Hematopoietic multipotent progenitor cell treated with erythropoietin and hydrocortisone succinate and interleukin-3 and kit ligand, for 8 days (in vitro differentiated cells): ENCODE data around the gene MTMR12.

Experiments used
- DNase-seq: peaks from one replicate; pipeline ENCODE4 v3.0.0-alpha.2; 2015

Gene MTMR12

GRCh38 chr5:32272746-32273145 lies 40.0 kb downstream of the MTMR12 start:
- DNase-seq: no peak

- no peak for DNase-seq
Observed at GRCh38 chr5:32270946-32271345, 41.8 kb downstream of the MTMR12 start.

GRCh38 chr5:32270178-32270577 lies 42.6 kb downstream of the MTMR12 start:
- DNase-seq: no peak

- peak; percentile 38 for DNase-seq
Observed at GRCh38 chr5:32265902-32266301, 46.8 kb downstream of the MTMR12 start.

GRCh38 chr5:32264957-32265572 lies 47.7 kb downstream of the MTMR12 start:
- DNase-seq: no peak

- DNase-seq: no peak
Observed at GRCh38 chr5:32263684-32264083, 49.1 kb downstream of the MTMR12 start.

- DNase-seq: no peak
Observed at GRCh38 chr5:32261198-32261597, 51.5 kb downstream of the MTMR12 start.

GRCh38 chr5:32259033-32259432 lies 53.7 kb downstream of the MTMR12 start:
- DNase-seq: no peak

- DNase-seq: no peak
Observed at GRCh38 chr5:32258424-32258823, 54.3 kb downstream of the MTMR12 start.

GRCh38 chr5:32255540-32255900 lies 57.2 kb downstream of the MTMR12 start:
- DNase-seq: no peak

GRCh38 chr5:32254881-32255539 lies 57.7 kb downstream of the MTMR12 start:
- no peak for DNase-seq

GRCh38 chr5:32251871-32252458 lies 60.8 kb downstream of the MTMR12 start:
- no peak for DNase-seq

GRCh38 chr5:32249668-32250067 lies 63.1 kb downstream of the MTMR12 start:
- no peak for DNase-seq

- no peak for DNase-seq
Observed at GRCh38 chr5:32245742-32246141, 67.0 kb downstream of the MTMR12 start.

GRCh38 chr5:32244017-32244416 lies 68.7 kb downstream of the MTMR12 start:
- DNase-seq: no peak

- no peak for DNase-seq
Observed at GRCh38 chr5:32241034-32241783, 71.5 kb downstream of the MTMR12 start.

GRCh38 chr5:32239385-32239784 lies 73.4 kb downstream of the MTMR12 start:
- DNase-seq: no peak

GRCh38 chr5:32233696-32234447 lies 78.9 kb downstream of the MTMR12 start:
- DNase-seq: no peak

GRCh38 chr5:32233220-32233695 lies 79.5 kb downstream of the MTMR12 start:
- no peak for DNase-seq

- peak; percentile 84 for DNase-seq
Observed at GRCh38 chr5:32232441-32233219, 80.1 kb downstream of the MTMR12 start.

- DNase-seq: no peak
Observed at GRCh38 chr5:32231929-32232328, 80.8 kb downstream of the MTMR12 start.

- DNase-seq: no peak
Observed at GRCh38 chr5:32231241-32231640, 81.5 kb downstream of the MTMR12 start.
